ENCODE results near the gene LCN6.

DNA sequence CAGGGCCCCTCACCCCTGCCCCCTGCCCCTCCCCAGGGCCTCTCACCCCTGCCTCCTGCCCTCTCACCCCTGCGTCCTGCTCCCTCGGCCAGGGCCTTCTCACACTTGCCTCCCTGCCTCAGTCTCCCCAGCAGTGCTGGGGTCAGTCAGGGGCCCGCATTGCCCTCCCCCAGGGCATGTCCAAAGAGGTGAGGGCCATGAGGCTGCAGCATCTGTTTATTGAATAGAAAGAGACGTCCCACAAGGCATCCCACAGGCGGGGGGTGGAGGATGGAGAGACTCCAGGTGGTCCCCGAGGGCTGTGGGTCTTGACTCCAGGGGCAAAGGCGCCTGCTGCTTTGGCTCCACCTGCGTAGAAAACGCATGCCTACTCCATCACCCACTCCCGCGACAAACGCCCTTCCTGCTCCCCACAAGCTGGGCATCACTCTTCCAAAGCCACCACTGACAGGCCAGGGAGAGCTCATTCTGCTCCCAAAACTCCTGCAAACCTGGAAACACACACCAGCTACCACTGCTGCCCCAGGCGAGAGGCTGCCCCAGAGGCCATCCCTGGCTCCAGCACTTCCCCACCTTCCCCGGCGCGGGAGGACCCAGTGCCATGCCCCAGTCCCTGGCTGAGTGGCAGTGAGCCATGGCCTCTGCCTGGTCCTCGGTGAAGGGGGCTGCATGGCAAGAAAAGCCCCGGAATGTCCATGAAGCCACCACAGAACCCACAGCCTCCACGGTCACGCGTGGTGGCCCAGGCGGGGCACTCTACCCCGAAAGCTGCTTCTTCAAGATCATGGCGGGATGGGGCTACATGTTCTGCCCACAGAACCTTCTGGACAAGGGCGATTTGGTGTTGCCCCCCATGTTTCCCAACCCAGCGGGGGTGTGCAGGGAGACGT, 11.4 kb upstream of the LCN6 start:
- TF ChIP-seq, protein P1, sequence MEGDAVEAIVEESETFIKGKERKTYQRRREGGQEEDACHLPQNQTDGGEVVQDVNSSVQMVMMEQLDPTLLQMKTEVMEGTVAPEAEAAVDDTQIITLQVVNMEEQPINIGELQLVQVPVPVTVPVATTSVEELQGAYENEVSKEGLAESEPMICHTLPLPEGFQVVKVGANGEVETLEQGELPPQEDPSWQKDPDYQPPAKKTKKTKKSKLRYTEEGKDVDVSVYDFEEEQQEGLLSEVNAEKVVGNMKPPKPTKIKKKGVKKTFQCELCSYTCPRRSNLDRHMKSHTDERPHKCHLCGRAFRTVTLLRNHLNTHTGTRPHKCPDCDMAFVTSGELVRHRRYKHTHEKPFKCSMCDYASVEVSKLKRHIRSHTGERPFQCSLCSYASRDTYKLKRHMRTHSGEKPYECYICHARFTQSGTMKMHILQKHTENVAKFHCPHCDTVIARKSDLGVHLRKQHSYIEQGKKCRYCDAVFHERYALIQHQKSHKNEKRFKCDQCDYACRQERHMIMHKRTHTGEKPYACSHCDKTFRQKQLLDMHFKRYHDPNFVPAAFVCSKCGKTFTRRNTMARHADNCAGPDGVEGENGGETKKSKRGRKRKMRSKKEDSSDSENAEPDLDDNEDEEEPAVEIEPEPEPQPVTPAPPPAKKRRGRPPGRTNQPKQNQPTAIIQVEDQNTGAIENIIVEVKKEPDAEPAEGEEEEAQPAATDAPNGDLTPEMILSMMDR (IDR thresholded peaks at IDR 0.05) = no peak
- TF ChIP-seq POLR2AphosphoS5 (IDR thresholded peaks at IDR 0.05) (no peak), EP300 (IDR thresholded peaks at IDR 0.05) (no peak)

Data from upper lobe of left lung (tissue), 4 donors.